ENCODE data around the gene ASPM.

The ASPM gene

DNA sequence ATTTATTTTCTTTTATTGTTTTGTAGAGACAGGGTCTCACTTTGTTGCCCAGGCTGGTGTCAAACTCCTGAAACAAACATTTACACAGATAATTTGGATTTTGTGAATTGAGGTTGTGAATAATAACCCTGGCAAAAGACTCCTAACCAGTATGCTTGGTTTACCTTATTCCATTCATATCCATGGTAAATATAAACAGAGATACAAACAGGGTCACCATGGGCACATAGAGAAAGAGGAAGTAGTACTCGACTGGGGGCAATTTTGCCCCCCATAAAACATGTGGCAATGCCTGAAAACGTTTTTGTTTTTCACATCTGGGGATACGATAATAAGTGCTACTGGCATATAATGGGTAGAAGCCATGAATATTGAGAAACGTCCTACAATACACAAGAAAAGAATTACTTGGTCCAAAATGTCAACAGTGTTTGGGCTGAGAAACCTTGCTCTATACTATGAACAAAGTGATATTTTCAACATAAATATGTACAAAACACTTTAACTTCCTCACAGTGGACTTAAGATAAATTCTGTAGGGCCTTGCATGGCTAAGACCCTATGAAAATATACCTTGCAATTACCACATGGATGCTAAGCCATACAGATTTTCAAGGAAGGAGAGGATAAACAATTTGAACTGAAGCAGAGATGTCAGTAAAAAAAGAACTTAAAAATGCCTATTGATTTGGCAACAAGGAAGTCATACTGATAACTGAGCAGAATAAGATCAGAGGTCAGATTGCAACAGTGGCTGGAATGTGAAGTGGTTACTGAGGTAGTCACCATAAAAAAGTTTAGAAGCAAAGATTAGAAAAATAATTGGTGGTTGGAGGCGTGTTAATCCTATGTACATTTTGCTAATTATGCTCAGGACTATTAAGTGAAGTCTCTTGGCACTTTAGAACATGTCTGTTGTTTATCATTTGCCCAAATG lies 27.4 kb upstream of the ASPM start:
- Histone ChIP-seq H3K36me3 (ENCODE audit: control insufficient read depth, low read depth, low read length) (peaks cover 18% of the 10 kb centered on the region), H3K4me3 (ENCODE audit: low read length) (no peak overlapping the region), H3K9me3 (ENCODE audit: control insufficient read depth, low read depth, low read length) (no peaks in the 10 kb centered on the region), H3K9ac (ENCODE audit: low read length) (no peak overlapping the region), H3K27me3 (ENCODE audit: control insufficient read depth, insufficient read depth, low read length) (no peaks in the 10 kb centered on the region), H3K4me1 (ENCODE audit: control insufficient read depth, low read depth, low read length) (no peaks in the 10 kb centered on the region), H3K27ac (ENCODE audit: low read length) (no peak overlapping the region)

DNA sequence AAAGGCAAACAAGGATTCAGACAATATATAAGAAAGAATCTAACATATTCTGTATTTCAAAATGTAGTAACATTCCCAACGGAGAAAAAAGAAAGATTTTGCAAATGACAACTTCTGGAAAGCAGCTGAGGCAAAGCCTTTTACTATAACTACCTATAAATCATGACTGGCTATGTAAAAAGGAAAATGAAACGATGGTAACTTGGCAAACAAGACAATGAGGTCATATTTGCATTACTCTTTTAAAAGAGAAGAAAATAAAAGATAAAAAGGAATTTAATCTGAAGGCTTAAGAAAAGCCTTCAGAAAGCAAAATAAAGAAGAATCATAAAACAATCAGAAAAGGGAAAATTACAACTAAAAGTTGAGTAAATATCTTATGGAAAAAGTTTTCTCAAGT lies 25.1 kb upstream of the ASPM start:
- Histone ChIP-seq H3K9ac (ENCODE audit: low read length) (no peak overlapping the region), H3K27me3 (ENCODE audit: control insufficient read depth, insufficient read depth, low read length) (no peaks in the 10 kb centered on the region), H3K4me1 (ENCODE audit: control insufficient read depth, low read depth, low read length) (no peaks in the 10 kb centered on the region), H3K9me3 (ENCODE audit: control insufficient read depth, low read depth, low read length) (no peaks in the 10 kb centered on the region), H3K27ac (ENCODE audit: low read length) (no peak overlapping the region), H3K36me3 (ENCODE audit: control insufficient read depth, low read depth, low read length) (peaks cover 12% of the 10 kb centered on the region), H3K4me3 (ENCODE audit: low read length) (no peak overlapping the region)

DNA sequence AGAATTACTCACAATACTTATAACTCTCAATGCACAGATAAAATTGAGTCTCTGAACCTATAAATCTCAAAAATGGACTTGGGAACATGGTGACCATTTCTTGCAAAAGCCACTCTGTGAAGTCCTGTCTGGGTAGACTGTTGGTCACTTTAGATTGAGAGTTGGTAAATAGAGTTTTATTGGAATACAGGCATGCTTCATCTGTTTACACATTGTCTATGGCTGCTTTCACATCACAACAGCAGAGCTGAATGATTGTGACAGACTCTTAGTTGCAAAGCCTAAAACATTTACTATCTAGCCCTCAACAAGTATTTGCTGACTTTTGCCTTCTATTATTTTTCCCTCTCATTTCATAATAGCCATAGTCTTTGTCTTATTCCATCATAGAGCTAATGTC lies 24.1 kb upstream of the ASPM start:
- Histone ChIP-seq H3K27ac (ENCODE audit: low read length) (no peak overlapping the region), H3K36me3 (ENCODE audit: control insufficient read depth, low read depth, low read length) (peaks cover 8% of the 10 kb centered on the region), H3K27me3 (ENCODE audit: control insufficient read depth, insufficient read depth, low read length) (no peaks in the 10 kb centered on the region), H3K9me3 (ENCODE audit: control insufficient read depth, low read depth, low read length) (no peaks in the 10 kb centered on the region), H3K9ac (ENCODE audit: low read length) (no peak overlapping the region), H3K4me3 (ENCODE audit: low read length) (no peak overlapping the region), H3K4me1 (ENCODE audit: control insufficient read depth, low read depth, low read length) (no peaks in the 10 kb centered on the region)

GRCh38 chr1:197159461-197159860 lies 13.0 kb upstream of the ASPM start:
- Histone ChIP-seq H3K9ac (ENCODE audit: low read length) (no peak overlapping the region), H3K36me3 (ENCODE audit: control insufficient read depth, low read depth, low read length) (peaks cover 8% of the 10 kb centered on the region), H3K4me1 (ENCODE audit: control insufficient read depth, low read depth, low read length) (no peaks in the 10 kb centered on the region), H3K4me3 (ENCODE audit: low read length) (no peak overlapping the region), H3K27ac (ENCODE audit: low read length) (no peak overlapping the region), H3K9me3 (ENCODE audit: control insufficient read depth, low read depth, low read length) (no peaks in the 10 kb centered on the region), H3K27me3 (ENCODE audit: control insufficient read depth, insufficient read depth, low read length) (no peaks in the 10 kb centered on the region)

DNA sequence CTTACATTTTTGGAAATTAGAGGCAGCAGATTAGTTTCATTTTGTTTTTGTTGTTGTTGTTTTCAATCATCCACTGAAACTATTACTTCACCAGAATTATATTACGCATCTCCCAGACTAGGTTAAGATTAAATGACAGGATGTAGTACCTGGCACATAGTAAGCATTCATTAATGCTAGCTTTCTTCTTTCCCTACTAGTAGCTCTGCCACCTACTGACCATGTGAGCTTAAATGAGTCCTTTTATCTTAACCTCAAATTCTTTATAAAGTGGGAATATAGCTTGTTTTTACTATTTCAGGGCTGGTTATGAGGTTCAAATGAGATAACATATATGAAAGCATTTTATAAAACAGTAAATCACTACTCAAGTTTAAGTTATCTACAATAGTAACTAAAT lies 10.2 kb upstream of the ASPM start:
- no peaks in the 10 kb centered on the region for H3K9me3 ChIP-seq (ENCODE audit: control insufficient read depth, low read depth, low read length)
- no peak overlapping the region for H3K4me3 ChIP-seq (ENCODE audit: low read length)
- no peaks in the 10 kb centered on the region for H3K27me3 ChIP-seq (ENCODE audit: control insufficient read depth, insufficient read depth, low read length)
- H3K36me3 ChIP-seq (ENCODE audit: control insufficient read depth, low read depth, low read length): peaks cover 8% of the 10 kb centered on the region
- no peaks in the 10 kb centered on the region for H3K4me1 ChIP-seq (ENCODE audit: control insufficient read depth, low read depth, low read length)
- no peak overlapping the region for H3K27ac ChIP-seq (ENCODE audit: low read length)
- no peak overlapping the region for H3K9ac ChIP-seq (ENCODE audit: low read length)

DNA sequence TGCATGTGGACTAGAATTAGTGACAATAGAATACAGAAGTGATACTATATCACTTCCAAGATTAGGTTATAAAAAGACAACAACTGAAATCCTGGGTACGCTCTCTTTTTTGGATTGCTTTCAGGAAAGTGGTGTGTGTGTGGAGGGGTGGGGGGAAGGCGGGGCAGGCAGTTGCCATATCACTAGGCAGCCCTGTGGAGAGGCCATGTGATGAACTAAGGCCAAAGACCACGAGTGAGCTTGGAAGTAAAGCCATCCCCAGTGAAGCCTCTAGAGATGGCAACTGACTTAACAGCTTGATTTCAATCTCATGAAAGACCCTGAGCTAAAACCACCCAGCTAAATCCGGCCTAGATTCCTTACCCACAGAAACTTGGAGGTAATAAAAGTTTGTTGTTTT lies 6.2 kb upstream of the ASPM start:
- H3K36me3 ChIP-seq (ENCODE audit: control insufficient read depth, low read depth, low read length): no peaks in the 10 kb centered on the region
- no peaks in the 10 kb centered on the region for H3K4me1 ChIP-seq (ENCODE audit: control insufficient read depth, low read depth, low read length)
- H3K9me3 ChIP-seq (ENCODE audit: control insufficient read depth, low read depth, low read length): no peaks in the 10 kb centered on the region
- no peaks in the 10 kb centered on the region for H3K27me3 ChIP-seq (ENCODE audit: control insufficient read depth, insufficient read depth, low read length)
- H3K9ac ChIP-seq (ENCODE audit: low read length): no peak overlapping the region
- no peak overlapping the region for H3K4me3 ChIP-seq (ENCODE audit: low read length)
- no peak overlapping the region for H3K27ac ChIP-seq (ENCODE audit: low read length)

- Histone ChIP-seq H3K9ac (ENCODE audit: low read length) (no peak overlapping the region), H3K27me3 (ENCODE audit: control insufficient read depth, insufficient read depth, low read length) (no peaks in the 10 kb centered on the region), H3K27ac (ENCODE audit: low read length) (no peak overlapping the region), H3K9me3 (ENCODE audit: control insufficient read depth, low read depth, low read length) (no peaks in the 10 kb centered on the region), H3K4me3 (ENCODE audit: low read length) (no peak overlapping the region), H3K36me3 (ENCODE audit: control insufficient read depth, low read depth, low read length) (no peaks in the 10 kb centered on the region), H3K4me1 (ENCODE audit: control insufficient read depth, low read depth, low read length) (no peaks in the 10 kb centered on the region)
These were observed 4.7 kb upstream of the ASPM start for GRCh38 chr1:197151185-197151584.

- Histone ChIP-seq H3K36me3 (ENCODE audit: control insufficient read depth, low read depth, low read length) (no peaks in the 10 kb centered on the region), H3K9me3 (ENCODE audit: control insufficient read depth, low read depth, low read length) (no peaks in the 10 kb centered on the region), H3K4me1 (ENCODE audit: control insufficient read depth, low read depth, low read length) (no peaks in the 10 kb centered on the region), H3K27ac (ENCODE audit: low read length) (no peak overlapping the region), H3K27me3 (ENCODE audit: control insufficient read depth, insufficient read depth, low read length) (no peaks in the 10 kb centered on the region), H3K9ac (ENCODE audit: low read length) (no peak overlapping the region), H3K4me3 (ENCODE audit: low read length) (no peak overlapping the region)
These were observed 4.0 kb upstream of the ASPM start for GRCh38 chr1:197150336-197151005.

DNA sequence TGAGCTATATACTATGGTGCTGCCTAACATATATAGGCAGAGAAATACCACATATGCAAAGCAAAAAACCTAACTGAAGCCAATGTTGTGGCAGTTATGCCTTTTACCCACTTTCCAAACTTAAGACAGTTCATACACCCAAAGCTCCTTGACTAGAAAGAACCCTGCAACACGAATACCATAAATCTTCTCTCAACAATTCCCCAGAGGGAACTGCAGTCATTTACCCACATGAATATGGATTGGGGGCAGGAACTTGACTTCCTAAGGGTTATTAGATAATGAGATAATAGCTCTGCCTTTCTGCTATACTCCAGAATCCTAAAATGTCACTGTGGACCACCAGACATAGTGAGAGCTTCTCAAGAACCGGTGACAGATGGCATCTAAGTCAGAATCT lies 2.9 kb upstream of the ASPM start:
- Histone ChIP-seq H3K9ac (ENCODE audit: low read length) (no peak overlapping the region), H3K9me3 (ENCODE audit: control insufficient read depth, low read depth, low read length) (no peaks in the 10 kb centered on the region), H3K36me3 (ENCODE audit: control insufficient read depth, low read depth, low read length) (no peaks in the 10 kb centered on the region), H3K27me3 (ENCODE audit: control insufficient read depth, insufficient read depth, low read length) (no peaks in the 10 kb centered on the region), H3K4me3 (ENCODE audit: low read length) (no peak overlapping the region), H3K27ac (ENCODE audit: low read length) (no peak overlapping the region), H3K4me1 (ENCODE audit: control insufficient read depth, low read depth, low read length) (peaks cover 3% of the 10 kb centered on the region)

GRCh38 chr1:197145446-197146024 lies 934 bp downstream of the ASPM start:
- peak overlapping the region; percentile 96 for H3K9ac ChIP-seq (ENCODE audit: low read length)
- peaks cover 5% of the 10 kb centered on the region for H3K4me1 ChIP-seq (ENCODE audit: control insufficient read depth, low read depth, low read length)
- H3K36me3 ChIP-seq (ENCODE audit: control insufficient read depth, low read depth, low read length): peaks cover 23% of the 10 kb centered on the region
- no peaks in the 10 kb centered on the region for H3K27me3 ChIP-seq (ENCODE audit: control insufficient read depth, insufficient read depth, low read length)
- no peak overlapping the region for H3K27ac ChIP-seq (ENCODE audit: low read length)
- no peaks in the 10 kb centered on the region for H3K9me3 ChIP-seq (ENCODE audit: control insufficient read depth, low read depth, low read length)
- H3K4me3 ChIP-seq (ENCODE audit: low read length): peak overlapping the region; percentile 84

GRCh38 chr1:197144570-197145325 lies 1.7 kb downstream of the ASPM start:
- Histone ChIP-seq H3K36me3 (ENCODE audit: control insufficient read depth, low read depth, low read length) (peaks cover 31% of the 10 kb centered on the region), H3K9ac (ENCODE audit: low read length) (peak overlapping the region; percentile 96), H3K4me1 (ENCODE audit: control insufficient read depth, low read depth, low read length) (peaks cover 5% of the 10 kb centered on the region), H3K4me3 (ENCODE audit: low read length) (peak overlapping the region; percentile 84), H3K27ac (ENCODE audit: low read length) (no peak overlapping the region), H3K9me3 (ENCODE audit: control insufficient read depth, low read depth, low read length) (no peaks in the 10 kb centered on the region), H3K27me3 (ENCODE audit: control insufficient read depth, insufficient read depth, low read length) (no peaks in the 10 kb centered on the region)
